Iris pigment epithelial cell (primary cell): Measurements from ENCODE around the gene HBA1.
"Not testable (repeated sequence)": the region's sequence is repeated elsewhere in the genome, so short reads cannot be mapped to it uniquely, and the experiment has no call there.

Experiments used
- DNase-seq: peaks from one replicate; pipeline ENCODE4 v3.0.0-alpha.2; 2011; ENCODE audit warnings: low read depth

HBA1 gene

GRCh38 chr16:160242-160641 is 16.2 kb upstream of the HBA1 start:
- not testable (repeated sequence) for DNase-seq

GRCh38 chr16:160691-161190 is 15.7 kb upstream of the HBA1 start:
- no peak for DNase-seq

GRCh38 chr16:162271-162991 is 14.0 kb upstream of the HBA1 start:
- no peak for DNase-seq

- not testable (repeated sequence) for DNase-seq
Measured at GRCh38 chr16:163139-163538, 13.3 kb upstream of the HBA1 start.

- DNase-seq: not testable (repeated sequence)
Measured at GRCh38 chr16:163696-164095, 12.8 kb upstream of the HBA1 start.

GRCh38 chr16:164134-164823 is 12.2 kb upstream of the HBA1 start:
- not testable (repeated sequence) for DNase-seq

GRCh38 chr16:164827-165538 is 11.5 kb upstream of the HBA1 start:
- DNase-seq: no peak

GRCh38 chr16:165539-166374 is 10.7 kb upstream of the HBA1 start, which contains the start of gene HBM:
Gene HBM, plus strand, starts transcription at chr16:165978. Its CDS starts 20 bp downstream, at chr16:165998.
- DNase-seq: no peak

- DNase-seq: no peak
Measured at GRCh38 chr16:166375-167121, 9.9 kb upstream of the HBA1 start.

GRCh38 chr16:167122-167690 is 9.3 kb upstream of the HBA1 start:
- no peak for DNase-seq

- DNase-seq: no peak
Measured at GRCh38 chr16:168424-168823, 8.1 kb upstream of the HBA1 start.

GRCh38 chr16:169014-169413 is 7.5 kb upstream of the HBA1 start:
- no peak for DNase-seq

- DNase-seq: not testable (repeated sequence)
Measured at GRCh38 chr16:170088-170507, 6.4 kb upstream of the HBA1 start.

- no peak for DNase-seq
Measured at GRCh38 chr16:170788-171187, 5.7 kb upstream of the HBA1 start.

GRCh38 chr16:172374-172941 is 4.0 kb upstream of the HBA1 start, which contains the start of gene HBA2:
Gene HBA2, plus strand, starts transcription at chr16:172876. Its CDS starts 37 bp downstream, at chr16:172913.
- not testable (repeated sequence) for DNase-seq

- DNase-seq: not testable (repeated sequence)
Measured at GRCh38 chr16:173211-173854, 3.1 kb upstream of the HBA1 start.

GRCh38 chr16:173928-174769 is 2.3 kb upstream of the HBA1 start:
- not testable (repeated sequence) for DNase-seq
